Ishikawa (cell line): ENCODE data around the gene BAMBI.

ENCODE experiments used
- CEBPB ChIP-seq: IDR thresholded peaks from 2 replicates; pipeline ENCODE4 v1.6.1; 2012
- CREB1 ChIP-seq: IDR thresholded peaks from 2 replicates; pipeline ENCODE4 v1.6.1; 2012; ENCODE audit warnings: low read depth
- EGR1 ChIP-seq: IDR thresholded peaks from 2 replicates; pipeline ENCODE4 v1.6.1; 2012
- EP300 ChIP-seq: IDR thresholded peaks from 2 replicates; pipeline ENCODE4 v1.6.1; 2012; ENCODE audit warnings: borderline replicate concordance
- FOXM1 ChIP-seq: IDR thresholded peaks from 2 replicates; pipeline ENCODE4 v1.6.1; 2012; ENCODE audit warnings: low read depth, borderline replicate concordance
- NFIC ChIP-seq: IDR thresholded peaks from 2 replicates; pipeline ENCODE4 v1.6.1; 2012
- RAD21 ChIP-seq: IDR thresholded peaks from 2 replicates; pipeline ENCODE4 v1.6.1; 2012; ENCODE audit warnings: low read depth
- TAF1 ChIP-seq: IDR thresholded peaks from 2 replicates; pipeline ENCODE4 v1.6.1; 2012; ENCODE audit warnings: low read depth, mild to moderate bottlenecking
- TEAD4 ChIP-seq: IDR thresholded peaks from 2 replicates; pipeline ENCODE4 v1.6.1; 2012
- YY1 ChIP-seq: IDR thresholded peaks from 2 replicates; pipeline ENCODE4 v1.6.1; 2012; ENCODE audit warnings: low read depth
- ZBTB7A ChIP-seq: IDR thresholded peaks from 2 replicates; pipeline ENCODE4 v1.6.1; 2012; ENCODE audit warnings: low read depth
- TF ChIP-seq, protein P1 (sequence below): IDR thresholded peaks from 2 replicates; pipeline ENCODE4 v1.6.1; 2012; ENCODE audit warnings: low read depth, mild to moderate bottlenecking
- TF ChIP-seq, protein P2 (sequence below): IDR thresholded peaks from 2 replicates; pipeline ENCODE4 v1.6.1; 2012
- TF ChIP-seq, protein P3 (sequence below): IDR thresholded peaks from 2 replicates; pipeline ENCODE4 v1.6.1; 2012

- TF ChIP-seq TAF1 (no peak), ZBTB7A (no peak), YY1 (no peak), EP300 (no peak), RAD21 (no peak), FOXM1 (no peak), CREB1 (no peak), EGR1 (no peak), NFIC (no peak), TEAD4 (no peak), CEBPB (no peak)
- TF ChIP-seq, protein P1, sequence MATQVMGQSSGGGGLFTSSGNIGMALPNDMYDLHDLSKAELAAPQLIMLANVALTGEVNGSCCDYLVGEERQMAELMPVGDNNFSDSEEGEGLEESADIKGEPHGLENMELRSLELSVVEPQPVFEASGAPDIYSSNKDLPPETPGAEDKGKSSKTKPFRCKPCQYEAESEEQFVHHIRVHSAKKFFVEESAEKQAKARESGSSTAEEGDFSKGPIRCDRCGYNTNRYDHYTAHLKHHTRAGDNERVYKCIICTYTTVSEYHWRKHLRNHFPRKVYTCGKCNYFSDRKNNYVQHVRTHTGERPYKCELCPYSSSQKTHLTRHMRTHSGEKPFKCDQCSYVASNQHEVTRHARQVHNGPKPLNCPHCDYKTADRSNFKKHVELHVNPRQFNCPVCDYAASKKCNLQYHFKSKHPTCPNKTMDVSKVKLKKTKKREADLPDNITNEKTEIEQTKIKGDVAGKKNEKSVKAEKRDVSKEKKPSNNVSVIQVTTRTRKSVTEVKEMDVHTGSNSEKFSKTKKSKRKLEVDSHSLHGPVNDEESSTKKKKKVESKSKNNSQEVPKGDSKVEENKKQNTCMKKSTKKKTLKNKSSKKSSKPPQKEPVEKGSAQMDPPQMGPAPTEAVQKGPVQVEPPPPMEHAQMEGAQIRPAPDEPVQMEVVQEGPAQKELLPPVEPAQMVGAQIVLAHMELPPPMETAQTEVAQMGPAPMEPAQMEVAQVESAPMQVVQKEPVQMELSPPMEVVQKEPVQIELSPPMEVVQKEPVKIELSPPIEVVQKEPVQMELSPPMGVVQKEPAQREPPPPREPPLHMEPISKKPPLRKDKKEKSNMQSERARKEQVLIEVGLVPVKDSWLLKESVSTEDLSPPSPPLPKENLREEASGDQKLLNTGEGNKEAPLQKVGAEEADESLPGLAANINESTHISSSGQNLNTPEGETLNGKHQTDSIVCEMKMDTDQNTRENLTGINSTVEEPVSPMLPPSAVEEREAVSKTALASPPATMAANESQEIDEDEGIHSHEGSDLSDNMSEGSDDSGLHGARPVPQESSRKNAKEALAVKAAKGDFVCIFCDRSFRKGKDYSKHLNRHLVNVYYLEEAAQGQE: no peak
- TF ChIP-seq, protein P2, sequence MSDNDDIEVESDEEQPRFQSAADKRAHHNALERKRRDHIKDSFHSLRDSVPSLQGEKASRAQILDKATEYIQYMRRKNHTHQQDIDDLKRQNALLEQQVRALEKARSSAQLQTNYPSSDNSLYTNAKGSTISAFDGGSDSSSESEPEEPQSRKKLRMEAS: no peak
- TF ChIP-seq, protein P3, sequence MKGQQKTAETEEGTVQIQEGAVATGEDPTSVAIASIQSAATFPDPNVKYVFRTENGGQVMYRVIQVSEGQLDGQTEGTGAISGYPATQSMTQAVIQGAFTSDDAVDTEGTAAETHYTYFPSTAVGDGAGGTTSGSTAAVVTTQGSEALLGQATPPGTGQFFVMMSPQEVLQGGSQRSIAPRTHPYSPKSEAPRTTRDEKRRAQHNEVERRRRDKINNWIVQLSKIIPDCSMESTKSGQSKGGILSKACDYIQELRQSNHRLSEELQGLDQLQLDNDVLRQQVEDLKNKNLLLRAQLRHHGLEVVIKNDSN: no peak
Measured at GRCh38 chr10:28728366-28728765, 51.0 kb downstream of the BAMBI start.
